HG02852 (cell line): ENCODE data around the gene NENF.
A peak's percentile ranks its signal among the peaks of the same experiment; 100 is the strongest.

Experiments
- ATAC-seq: cut with Tn5 transposase; IDR thresholded peaks from one replicate; pipeline ENCODE4 v1.9.1; 2021; ENCODE audit warnings: mild to moderate bottlenecking, moderate library complexity; ENCODE audit not compliant: unreplicated experiment

NENF gene

DNA sequence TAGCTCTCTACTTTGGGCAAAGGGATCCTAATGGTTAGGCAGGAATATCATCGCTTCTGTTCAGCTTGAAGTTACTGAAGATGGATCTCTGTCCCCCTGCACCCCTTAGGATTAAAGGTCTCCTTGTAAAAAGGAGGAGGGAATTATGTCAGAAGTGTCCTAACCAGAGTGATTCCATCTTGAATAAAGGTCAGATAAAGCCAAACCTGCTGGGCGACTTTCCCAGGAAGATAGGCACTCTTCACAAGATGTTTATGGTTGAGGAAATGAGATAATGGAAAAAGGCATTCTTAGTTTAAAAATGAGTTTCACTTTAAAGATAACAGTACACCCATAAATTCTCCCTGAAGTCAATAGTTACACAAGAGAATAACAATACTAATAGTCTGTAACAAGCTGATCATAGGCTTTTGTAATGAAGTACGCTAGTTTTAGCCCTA is 1.7 kb upstream of the NENF start:
- ATAC-seq: no peak

DNA sequence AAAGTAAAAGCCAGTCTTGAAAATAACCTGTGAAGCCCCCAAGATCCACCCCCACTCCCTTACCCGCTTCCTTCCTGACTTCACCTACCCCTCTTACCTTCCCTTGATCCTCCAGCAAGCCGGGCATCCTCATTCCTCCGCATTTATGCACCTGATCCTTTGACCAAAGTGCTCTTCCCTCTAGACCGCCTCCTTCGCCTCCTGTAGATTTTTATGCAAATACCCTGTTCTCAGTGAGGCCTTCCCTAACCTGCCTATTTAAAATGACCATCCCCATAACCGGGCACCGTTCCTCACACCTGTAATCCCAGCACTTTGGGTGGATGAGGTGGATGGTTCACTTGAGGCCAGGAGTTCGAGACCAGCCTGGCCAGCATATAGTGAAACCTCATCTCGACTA is 1.1 kb upstream of the NENF start:
- no peak for ATAC-seq

DNA sequence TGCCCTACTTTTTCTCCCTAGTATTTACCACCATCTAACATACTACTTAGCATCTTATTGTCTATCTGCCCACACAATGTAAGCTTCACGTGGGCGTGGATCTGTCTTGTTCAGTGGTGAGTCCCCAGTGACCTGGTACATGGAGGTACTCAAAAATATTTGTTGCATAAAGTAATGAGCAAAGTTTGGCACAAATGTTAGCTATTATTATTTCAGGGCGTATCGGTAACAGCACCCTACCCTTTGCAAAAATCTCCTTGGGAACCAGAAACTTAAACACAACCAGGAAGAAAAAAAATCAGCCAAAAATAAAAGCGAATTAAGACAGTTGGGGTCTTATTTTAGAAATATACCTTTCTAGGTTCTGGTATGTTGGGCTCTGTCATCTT is 454 bp upstream of the NENF start:
- ATAC-seq: no peak

DNA sequence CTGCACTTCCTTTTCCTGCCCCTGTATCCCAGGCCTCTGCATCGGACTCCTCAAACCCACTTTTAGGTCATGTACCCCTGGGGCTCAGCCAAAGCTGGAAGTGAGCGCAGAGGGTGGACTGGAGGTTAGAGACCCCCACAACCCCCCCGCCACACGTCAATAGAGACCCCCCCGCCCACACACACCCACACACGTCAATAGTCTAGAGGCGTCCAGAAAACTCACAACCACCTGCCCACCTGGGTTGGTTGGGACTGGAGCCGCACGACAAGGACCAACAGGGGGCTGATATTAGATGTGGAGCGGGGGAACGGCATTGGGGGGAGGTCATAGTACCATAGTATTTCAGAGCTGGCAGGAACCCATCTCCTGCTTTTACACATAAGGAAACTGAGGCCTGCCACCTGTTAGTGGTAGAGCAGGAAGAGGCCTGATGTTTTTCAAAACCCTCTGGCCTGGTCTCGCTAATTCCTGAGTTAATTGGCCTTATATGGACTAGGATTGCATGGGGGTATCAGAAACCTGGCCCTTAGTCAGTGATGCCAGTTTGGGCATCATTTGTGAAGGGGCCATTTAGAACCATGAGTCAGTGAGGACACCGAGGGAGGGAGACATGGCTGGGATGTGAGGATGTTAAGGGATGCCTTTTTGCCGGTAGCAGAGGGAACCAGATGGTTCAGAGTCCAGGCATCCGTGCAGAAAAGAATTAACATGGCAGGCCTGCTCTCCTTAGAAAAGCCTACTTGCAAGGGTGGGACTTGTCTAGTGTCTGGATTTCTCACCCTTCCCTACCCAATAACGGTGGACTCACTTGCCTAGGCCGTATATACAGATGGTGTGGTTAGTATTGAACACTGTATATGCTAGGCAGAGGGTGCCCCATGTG is 1.1 kb downstream of the NENF start:
- no peak for ATAC-seq

DNA sequence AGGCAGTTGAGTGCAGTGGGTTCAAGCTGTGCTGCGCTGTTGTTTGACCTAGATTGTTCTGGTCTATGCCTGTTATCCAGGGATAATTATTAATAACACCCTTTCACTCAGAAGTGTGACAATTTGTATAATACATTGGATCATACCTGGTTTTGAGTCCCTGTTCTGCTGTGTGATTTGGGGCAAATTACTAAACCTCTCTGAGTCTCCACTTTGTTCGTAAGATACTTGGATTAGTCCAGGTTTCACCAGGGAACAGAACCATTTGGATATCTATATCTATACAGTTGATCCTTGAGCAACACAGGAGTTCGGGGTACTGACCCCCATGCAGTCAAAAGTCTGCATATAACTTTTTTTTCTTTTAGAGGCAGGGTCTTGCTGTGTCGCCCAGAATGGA is 2.3 kb downstream of the NENF start:
- no peak for ATAC-seq

DNA sequence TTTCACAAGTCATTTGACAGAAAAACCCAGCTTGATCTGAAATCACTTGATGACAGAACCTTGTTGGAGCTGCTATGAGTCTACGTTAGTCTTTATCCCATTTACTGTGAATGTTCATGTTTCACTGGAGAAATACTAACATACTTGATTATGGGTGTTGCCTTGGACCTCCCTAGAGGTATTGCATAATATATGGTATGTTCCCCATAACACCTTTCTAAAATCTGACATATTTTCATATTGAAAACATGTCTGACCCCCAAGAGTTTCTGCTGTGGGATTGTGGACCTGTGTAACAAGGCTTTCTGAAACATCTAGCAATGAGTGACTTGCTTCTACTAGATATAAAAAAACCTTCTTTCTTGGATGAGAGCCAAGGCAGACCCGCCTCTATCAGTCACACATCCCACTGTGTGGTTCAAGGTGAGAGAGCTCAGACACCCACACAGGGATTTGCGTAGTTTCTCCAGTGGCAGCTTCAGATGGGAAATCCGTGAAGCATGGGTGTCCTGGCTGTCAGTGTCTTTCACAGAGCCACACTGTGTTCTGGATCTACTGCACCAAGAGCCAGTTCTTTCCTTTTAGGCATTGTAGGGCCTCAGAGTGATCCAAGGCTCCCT is 4.6 kb downstream of the NENF start:
- no peak for ATAC-seq

DNA sequence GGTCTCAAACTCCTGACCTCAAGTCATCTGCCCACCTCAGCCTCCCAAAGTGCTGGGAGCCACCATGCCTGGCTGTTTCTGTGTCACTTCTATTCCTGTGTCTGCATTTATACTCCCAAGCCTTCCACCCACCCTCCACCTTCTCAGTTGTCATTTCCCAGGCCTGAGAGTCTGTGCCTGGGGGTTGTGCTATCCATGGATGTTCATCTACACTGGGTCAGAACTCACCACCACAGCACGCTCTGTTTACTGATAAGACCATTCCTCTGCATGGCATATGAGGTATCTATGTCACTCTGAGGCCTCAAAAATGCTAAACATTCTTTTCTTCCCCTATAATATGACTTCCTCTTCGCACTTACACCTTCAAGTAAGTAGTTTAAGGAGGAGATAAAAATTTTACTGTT is 6.1 kb downstream of the NENF start:
- ATAC-seq: no peak

DNA sequence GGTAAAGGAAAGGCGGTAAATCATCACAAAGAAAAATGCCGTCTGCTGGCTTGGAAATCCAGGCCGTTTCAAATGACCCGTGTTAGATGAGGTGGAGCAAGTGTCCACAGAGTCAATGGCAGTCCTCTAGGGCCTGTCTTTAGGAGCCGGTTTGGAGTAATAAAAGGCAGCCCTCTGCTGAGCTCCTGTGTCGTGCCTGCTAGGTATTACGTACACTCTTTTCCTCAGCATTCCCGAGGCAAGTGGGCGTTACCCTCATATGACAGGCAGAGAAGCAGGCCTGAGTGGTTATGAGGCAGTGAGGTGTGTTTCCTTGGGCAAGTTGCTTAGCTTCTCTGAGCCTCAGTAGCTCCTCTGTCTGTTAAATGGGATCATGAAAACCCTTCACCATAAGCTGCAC is 7.7 kb downstream of the NENF start:
- ATAC-seq: no peak

DNA sequence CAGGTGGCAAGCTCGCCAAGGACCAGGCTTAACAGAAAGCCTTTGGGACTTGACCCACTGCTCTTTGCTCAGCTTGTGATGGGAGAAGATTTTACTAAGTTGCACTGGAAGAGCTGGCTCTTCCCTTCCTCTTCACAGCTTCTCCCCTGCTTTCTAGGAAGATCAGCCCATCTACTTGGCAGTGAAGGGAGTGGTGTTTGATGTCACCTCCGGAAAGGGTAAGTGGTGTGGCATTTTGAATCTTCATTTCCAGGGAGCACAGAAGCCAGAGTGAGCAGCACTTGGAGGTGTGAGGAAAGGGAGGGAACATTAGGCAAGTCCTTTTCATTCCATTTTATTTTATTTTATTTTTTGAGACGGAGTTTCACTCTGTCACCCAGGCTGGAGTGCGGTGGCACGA is 9.7 kb downstream of the NENF start:
- ATAC-seq: no peak

DNA sequence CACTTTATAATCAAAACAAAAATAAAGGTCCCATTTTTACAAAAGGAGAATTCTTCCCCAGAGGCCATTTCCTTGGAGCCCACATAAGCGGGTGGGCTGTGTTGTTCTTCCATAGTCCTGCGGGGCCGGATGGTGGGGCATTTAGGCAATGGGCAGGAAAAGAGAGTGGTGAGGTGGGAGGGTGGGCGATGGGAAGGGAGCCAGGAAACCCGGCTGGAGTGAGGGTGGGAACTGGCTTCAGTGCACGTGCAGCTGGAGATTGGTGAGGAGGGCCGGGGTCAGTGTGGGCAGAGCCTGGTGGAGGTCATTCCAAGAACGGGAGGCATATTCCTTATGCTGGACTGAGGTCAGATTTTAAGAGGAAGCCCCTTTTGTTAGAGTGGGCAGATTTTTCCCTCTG is 13.6 kb downstream of the NENF start:
- ATAC-seq: no peak

DNA sequence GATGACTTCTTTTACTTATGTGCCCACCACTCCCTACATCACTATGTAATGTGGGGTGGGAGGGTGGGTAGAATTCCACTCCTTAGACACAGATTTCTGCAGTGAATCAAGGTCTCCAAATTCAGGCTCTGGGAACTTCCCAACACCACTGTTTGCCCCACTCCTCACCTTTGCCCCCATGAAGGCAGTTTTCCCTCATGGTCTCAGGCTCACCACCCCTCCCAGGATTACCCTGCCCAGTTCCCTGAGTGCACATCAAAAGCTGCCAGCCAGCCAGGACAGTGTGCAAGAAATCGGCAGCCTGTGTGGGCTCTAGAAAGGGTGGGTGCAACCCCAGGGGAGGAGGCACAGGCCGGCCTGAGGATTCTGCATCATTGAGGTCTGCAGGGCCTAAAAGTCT is 14.8 kb downstream of the NENF start:
- ATAC-seq: no peak

DNA sequence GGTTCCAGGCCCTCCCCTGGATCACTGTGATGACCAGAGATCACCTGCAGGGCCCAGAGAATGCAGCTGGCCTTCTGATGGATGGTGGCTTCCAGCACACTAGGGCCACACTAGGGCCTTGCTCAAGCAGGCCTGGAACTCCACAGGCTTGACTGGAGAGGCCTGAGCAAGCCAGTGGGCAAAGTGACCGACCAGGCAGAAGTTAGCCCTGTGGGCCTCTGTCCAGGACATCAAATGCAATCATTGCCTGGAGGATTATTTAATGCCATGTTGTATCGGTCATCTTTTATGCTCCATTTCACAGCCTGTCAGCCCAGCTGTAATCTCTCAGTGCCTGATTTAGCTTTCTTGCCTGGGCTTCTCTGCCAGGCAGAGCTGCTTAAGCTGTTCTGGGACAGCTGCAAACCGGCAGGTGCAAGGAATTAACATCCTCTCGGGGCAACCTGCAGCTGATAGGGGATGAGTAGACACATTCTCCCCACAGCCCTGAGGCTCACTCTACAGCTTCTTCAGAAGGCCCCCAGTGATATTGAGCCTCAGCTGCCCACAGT is 17.7 kb downstream of the NENF start:
- ATAC-seq: no peak

DNA sequence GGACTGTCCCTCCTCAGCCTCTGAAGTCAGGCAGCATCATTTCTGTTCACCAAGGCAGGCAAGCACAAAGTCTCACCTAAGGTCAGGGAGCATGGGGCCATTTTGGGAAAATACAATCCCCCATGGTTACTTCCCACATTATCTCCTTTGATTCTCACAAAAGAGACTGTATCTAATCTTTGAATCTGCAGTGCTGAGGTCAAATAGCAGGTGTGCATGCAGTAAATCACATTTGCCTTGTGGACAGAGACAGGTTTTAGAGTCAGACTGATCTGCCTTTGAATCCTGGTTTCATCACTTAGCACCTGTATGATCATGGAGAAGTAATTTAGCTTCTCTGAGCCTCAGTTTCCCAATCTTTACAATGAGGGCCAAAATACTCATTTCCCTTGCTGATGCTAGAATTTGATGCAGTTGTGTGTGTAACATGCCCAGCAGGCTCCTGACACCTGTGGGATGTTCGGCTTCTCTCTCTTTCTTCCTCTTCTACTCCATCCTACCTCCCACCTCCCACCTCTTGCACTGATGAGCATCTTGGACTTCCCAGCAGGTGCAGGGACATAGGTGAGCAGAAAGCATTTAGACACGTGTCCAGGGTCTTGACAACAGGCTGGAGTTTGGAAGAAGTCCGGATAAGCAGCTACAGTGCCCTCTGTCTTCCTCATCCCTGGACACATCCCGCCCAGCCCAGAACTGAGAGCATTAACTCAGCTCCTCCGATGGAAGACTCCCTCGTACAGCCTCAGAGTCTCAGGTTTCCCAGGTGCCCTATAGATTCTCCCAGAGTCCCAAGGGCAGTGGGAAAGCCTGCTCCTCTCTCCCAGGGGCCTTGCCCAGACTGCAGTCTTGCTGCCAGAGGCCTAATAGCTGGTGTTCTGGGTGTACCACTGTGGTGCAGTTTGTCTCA is 18.9 kb downstream of the NENF start:
- no peak for ATAC-seq

DNA sequence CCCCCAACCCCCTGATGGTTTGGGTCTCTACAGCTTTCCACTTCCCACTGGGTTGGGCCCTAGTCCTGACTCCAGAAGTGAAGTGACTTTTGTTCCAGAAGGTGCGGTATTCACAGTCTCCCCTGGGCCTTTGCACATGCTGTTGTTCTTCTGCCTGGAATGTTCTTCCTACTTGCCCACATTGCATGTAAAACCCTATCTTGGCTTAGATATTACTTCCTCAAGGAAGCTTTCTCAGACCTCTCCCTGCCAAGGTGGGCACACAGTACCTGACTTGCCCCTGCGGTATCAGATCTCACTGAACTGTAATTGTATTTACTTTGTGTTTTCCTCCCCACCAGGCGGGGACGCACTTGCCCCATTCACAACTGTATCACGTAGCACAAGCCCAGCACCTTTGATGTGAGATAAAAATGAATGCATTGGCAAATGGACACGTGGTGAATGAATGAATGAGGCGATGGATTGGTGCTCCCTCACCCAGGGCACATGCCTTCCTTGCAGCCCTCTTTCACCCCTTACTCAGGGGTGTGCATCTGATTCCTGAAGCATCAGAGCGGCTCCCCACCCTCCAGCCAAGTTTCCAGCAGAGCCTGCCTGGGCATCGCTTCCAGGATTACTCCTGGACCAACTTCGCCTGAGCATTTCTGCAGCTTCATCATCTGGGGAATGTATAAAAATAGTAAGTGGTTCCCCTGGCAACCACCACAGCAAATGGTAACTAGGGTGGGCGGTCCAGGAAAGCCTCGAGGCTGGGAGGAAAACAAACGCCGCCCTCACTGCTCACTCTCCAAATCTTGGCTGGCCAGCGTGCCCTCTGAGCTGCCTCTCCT is 19.8 kb downstream of the NENF start:
- ATAC-seq: no peak

DNA sequence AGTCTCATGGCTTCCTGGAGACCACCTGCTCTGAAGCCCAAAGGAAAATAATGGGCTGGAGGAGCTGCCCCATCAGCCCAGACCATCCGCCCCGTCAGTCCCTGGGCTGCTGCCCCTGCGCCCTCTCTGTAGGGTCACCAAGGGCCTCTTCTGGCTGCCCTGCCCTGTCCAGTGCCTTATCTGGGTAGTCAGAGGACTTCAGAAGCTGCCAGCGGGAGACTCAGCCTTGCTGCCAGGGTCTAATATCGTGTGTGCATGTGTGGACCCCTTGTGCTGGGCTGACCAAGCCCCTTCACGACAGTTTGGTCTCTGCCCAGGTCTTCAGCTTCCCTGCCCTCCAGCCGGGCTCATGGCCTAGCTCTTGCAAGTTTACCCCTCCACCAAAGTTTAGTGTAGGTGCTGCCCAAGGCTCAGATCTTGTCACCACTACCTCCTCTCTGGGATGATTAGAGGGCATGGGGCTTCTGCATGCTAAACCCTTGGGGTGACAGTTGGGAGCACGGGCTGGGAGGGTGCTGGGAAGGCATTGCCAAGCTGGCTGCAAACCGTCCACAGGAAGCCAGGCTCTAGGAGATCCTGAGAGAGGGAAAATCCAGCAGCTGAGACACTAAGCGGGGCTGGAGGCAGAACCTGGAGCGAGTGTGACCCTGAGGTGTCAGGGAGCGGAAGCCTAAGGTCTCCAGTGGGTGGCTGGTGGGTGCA is 20.6 kb downstream of the NENF start:
- no peak for ATAC-seq

DNA sequence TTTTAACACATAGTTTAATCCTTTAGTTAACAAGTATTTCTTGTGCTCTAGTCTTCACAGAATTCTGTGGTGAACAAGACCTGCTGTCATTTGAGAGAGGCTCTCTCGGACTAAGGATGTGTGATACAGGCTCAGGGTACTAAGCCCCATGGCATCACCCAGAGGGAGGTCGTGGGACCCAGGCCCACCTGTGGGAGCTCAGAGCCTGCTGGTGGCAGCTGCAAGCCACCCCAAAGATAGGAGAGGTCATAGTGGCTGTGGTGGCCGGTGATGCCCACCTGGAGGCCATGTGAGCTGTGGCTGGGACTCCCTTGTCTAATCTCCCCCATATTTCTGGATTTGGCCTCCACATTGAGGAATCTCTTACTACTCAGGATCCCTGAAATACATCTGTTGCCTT is 22.0 kb downstream of the NENF start:
- no peak for ATAC-seq

DNA sequence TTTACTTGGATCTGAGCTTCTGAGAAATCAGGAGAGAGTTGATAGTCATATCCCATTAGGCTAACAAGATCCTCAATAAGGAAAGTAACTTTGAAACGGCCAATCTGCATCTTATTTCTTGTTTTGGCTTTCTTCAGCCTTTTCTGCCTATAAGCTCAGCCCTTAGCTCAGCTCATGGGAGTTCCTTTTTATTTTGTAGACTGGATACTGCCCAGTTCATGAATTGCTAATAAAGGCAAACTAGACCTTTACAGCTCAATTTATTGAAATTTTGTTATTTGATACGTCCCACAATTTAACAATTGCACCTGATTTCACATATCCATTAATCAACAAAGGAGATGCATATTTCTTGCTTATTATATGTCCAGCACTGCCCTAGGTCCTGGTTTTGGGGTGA is 22.7 kb downstream of the NENF start:
- ATAC-seq: no peak

DNA sequence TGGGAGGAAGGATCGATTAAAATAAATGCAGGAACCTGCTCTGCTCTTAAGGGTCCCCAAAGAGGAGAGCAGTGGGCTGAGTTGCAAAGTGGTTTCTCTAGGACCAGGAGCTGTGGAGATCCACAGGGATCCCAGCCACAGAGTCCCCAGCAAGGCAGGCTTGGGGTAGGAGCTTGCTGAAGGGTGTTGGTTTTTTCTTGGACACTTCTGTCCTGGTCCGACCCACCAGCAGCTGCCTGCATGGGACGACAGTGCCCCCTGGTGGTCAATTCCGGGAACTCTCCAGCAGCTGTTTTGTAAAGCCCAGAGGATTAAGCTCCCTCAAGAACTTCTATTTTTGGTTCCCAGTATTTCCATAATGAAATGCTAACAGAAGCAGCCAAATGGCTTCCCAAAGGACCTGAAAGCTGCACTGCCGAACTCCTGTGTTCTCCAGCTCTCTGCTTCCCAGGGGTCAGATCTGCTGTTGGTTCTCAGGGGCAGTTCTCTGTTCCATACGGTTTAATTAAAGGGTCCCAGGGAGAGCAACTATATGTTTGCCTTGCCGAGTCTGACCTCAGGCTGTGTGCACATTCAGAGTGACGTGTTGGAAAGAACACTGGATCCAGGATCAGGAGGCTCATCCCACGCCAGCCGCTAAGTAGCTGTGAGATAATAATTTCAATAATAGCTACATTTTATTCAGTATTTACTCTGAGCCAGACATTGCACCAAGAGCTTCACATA is 23.2 kb downstream of the NENF start:
- ATAC-seq: peak; percentile 63

DNA sequence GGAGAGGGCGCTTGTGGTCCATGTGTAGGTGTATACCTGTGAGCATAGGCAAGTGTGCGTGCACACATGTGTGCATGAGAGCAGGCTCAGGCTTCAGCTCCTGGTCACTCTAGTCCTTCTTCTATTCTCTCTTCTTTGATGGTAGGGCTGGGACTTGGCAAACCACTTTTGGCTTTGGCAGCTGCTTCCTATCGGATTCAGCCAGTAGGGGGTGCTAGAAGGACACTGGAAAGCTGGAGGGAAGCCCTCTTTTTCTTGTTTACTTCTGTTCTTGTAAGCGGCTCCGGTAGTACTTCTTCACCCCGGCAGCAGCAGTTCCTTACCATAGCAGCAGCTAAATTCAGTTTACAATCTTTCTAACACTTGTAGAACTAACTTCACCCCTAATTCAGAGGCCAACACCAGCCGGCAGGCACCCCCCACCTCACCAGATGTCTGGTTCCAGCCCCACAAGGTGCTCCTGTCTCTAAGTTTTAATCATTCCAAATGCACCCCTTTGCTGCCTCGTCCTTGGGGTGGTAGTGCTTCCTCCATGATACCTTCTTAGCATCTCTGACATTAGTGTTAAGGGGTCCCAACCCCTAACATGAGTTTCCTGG is 25.1 kb downstream of the NENF start:
- ATAC-seq: no peak
